GOT3 (cell line): ENCODE data around the gene HOXA5.

Experiments used
- DNase-seq: peaks from one replicate; lab custom pipeline; 2025; ENCODE audit warnings: mixed read lengths; lab: John Stamatoyannopoulos, UW

Gene HOXA5

DNA sequence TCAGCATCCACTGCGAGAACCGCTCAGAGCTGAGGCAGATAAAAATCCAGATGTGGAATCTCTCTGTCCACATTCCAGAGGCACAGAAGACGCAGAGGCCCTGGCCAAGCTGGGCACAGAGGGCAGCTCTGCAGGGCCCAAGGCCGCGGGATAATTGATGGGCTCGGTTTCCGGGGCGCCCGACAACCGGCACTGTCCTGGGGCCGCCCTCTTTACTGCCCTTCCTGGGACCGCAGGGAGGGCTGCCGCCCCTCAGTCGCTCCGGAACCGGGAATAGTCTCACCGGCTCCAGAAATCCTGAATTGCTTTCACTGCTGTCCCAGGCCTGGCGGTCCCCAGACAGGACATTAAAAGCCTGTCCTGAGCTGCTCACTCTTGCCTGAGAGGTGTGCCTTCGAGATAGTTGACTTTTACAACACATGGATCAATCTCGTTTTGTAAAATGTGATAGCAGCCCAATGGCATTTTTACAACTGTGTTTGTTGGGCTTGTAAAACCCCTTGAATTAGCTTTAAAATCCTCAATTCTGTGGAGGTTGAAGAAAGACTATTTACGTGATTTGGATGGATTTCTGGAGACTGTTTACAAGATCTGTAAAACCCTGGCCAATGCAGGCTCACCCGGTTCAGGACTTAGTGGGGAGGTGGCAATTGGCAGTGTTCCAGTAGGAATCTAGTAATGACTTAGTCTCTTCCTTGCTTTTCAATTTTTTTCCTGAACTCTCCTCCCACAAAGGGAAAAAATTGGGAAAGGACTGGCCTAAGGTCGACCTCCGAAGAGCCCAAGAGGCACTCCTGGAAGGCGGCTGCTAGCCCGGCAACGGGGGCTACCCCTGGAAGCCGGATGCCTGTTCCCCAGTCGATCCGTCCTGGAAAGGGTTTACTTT is 5.5 kb upstream of the HOXA5 start:
- DNase-seq, result no peak

DNA sequence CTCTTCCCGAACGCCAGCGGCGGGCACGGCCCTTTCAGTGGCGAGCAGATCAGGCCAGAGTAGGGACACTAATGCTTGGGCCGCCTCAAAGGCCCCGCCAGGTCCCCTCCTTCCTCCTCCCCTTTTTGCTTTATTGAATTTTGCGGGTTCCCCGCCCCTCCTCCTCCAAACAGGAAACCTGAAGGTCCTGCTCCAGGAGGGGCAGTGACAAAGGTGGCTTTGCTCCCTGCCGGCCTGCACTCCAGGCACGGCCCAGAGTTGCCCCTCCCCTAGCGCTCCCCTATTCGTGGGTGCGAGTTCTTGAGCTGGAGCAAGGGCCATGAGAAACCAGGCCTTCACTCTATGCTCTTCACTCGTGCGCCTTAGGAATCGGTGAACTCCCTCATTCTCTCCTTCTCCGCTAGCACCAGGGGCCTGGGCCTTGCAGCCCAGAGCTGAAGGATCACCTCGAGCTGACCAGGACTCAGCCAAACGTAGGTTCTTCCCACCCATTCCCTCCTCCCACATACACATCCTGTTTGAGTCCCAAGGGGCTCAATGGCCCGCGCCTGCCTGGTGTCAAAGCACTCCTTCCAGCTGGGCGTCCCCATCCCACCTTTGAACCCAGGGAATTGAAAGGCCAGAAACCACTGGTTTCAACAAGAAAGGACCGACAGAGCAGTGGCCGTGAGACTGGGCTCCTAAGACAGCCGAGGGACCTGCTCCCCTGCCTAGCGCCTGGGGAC is 4.7 kb upstream of the HOXA5 start:
- DNase-seq, result no peak

DNA sequence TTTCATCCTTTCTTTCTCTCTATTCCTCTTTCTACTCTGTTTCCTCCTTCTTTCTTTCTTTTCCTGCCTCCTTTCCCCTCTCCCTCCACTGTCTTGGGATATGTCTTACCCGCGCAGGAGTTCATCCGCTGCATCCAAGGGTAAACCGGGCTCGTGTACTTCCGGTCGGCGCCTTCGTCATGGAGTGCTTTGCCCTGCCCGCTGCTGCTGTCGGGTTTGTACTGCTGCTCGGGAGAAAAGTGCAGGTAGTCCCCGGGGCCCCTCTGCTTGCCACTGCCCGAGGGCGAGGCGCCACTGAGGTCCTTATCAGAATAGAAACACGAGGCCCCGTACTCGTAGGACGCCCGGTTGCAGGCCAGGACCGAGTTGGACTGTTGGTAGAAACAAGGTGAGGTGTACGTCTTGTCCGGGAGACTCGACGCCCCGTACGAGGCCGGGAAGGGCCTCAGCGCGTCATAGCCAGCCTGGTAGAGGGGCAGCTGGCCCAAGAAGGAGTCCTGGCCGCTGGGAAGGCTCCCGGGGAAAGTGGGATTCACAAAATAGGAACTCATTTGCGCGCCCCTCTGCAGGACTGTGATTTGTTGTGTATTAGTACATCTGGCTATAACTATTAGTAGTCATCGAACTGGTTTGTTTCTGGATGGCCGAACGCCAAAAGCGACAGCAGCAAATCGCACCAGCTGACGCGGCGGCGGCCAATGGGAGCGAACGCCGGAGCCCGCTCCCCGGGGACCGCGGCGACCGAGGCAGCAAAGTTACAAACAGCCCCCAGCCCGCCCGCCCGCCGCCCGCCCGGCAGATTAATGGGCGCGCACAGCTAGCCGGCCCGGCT is 3.9 kb upstream of the HOXA5 start, which contains the start of gene HOXA6:
HOXA6 (minus strand) TSS at position 576 of the 832 bp plus-strand sequence; CDS start at position 551, 25 bp downstream.
- no peak for DNase-seq

DNA sequence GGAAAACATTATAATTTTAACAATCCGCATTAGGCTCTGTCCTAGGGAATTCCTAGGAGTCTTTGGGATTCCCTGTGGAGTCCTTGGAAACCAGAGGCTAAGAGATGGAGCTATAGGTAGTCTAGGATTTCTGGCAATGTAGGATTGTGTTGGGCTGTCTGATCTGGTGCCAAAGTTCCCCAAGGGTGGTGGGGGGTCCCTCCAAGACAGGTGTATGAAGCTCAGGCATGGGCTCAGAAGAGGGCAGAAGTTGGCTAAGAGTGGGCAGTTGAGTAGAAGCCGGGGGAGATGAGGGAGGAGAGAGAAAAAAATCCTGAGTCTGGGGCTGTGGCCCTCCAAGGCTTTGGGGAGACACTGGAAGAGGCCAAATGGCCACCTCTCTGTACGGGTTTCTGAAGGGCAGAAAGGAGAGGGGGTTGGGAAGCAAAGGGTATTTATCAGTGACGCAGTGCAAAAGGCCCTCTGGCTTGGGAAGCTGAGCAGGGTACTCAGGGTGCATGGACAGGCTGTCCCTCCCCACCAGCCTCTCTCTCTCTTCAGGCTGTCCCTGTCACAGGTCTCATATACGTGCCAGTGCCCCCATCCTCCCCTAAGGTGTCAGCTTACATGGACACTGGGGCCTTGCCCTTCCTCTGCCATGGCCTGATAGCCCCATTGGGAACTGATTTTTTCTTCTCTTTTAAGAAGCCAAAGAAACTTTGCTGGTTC is 3.2 kb upstream of the HOXA5 start:
- no peak for DNase-seq

DNA sequence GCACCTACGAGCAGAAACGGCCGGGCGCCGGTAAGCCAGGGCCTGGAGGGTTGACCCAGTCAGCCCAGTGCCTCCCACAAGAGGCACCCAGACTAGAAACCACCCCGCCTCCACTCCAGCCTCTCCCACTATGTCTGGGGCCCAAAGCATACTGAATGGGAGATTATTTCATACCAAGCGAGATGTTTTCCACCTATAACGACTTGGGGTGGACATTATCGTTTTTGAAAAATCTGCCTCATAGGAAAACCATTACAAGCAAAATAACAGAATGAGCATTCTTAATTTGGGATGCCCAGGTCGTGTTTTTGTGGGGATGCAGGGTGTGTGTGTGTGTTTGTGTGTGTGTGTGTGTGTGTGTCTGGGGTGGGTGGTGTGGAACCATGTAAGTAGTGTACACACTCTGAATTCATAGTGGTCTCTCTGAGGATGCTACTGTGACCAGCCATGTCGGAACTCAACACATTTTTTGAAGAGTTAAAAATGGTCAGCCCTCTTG is 2.5 kb upstream of the HOXA5 start:
- no peak for DNase-seq

DNA sequence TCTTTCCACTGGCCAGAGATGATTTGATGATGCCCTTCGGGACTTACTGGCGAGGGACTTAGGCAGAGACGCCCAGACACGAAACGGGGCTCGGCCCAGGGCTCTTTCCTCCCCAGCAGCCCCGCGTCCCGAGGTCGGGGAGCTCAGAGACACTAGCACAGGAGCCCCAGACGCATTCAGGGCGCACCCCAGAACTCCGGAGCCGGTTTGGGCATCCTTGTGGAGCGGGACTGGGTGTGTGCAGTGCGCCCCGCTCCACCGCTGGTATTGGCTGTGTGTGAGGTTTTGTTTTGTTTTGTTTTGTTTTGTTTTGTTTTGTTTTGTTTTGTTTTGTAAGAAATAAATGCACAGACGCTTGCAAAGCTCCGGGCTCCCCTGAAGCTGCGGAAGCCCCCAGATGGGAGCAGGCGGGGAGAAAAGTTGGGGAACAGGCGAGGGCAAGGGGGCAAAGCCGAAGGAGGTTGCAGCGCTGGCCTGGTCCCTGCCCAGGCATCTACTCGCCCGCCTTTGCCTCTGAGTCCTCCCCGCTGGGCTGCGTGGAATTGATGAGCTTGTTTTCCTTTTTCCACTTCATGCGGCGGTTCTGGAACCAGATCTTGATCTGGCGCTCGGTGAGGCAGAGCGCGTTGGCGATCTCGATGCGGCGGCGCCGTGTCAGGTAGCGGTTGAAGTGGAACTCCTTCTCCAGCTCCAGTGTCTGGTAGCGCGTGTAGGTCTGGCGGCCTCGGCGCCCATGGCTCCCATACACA is 1.9 kb upstream of the HOXA5 start:
- DNase-seq, result no peak

DNA sequence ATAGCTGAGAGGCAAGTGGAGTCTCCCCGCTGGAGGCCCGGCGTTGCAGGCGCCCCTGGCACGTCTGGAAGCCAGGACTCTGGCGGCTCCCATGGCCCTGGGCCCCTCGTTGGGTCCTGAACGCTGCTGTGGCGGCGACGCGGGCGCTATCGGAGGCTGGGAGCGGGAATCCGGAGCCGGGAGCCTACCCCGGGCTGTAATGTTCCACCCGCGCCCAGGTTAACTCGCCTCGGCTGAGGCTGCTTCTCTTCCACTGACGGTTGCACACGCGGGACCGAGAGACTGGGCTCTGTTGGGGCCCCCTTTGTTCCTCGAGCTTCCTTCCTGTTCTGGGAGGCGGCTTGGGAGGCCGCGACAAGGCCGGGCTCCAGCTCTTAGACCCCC is 1.3 kb upstream of the HOXA5 start:
- no peak for DNase-seq

GRCh38 chr7:27143950-27144780 is 684 bp upstream of the HOXA5 start:
- DNase-seq, result no peak

- DNase-seq, result no peak
Observed at GRCh38 chr7:27142580-27143022, 880 bp downstream of the HOXA5 start.

- DNase-seq, result no peak
Observed at GRCh38 chr7:27141923-27142579, 1.4 kb downstream of the HOXA5 start.

DNA sequence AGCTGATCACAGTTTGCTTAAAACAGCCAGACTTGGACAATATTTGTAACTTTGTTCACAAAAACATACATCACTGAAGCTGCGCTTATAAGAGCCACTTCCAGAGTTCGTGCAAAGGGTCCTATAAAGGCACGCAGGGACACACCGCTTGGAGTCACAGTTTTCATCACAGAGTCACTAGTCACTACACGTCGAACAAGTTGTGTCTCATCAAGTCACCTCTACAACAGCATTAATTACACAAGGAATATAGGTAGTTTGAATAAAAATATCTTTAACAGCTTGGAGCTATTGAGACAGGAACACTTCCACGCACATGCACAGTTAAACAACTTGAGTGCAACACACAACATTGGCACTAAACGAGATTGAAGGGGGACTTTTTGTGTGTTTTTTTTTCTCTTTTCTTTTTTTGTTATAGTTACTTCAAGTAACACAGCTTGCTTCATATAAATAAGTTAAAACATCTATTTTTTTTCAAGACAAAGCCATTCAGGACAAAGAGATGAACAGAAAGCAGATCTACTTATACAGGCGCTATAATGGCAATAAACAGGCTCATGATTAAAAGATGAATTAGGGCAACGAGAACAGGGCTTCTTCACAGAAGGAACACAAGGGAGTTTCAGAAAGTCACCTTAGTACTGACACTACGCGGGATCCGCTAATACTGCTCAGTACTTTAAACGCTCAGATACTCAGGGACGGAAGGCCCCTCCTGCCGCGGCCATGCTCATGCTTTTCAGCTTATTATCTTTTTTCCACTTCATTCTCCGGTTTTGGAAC is 2.2 kb downstream of the HOXA5 start:
- DNase-seq, result no peak

- no peak for DNase-seq
Observed at GRCh38 chr7:27140126-27140857, 3.2 kb downstream of the HOXA5 start.

- DNase-seq, result no peak
Observed at GRCh38 chr7:27139334-27140125, 4.0 kb downstream of the HOXA5 start.

GRCh38 chr7:27138985-27139333 is 4.5 kb downstream of the HOXA5 start:
- DNase-seq, result no peak

DNA sequence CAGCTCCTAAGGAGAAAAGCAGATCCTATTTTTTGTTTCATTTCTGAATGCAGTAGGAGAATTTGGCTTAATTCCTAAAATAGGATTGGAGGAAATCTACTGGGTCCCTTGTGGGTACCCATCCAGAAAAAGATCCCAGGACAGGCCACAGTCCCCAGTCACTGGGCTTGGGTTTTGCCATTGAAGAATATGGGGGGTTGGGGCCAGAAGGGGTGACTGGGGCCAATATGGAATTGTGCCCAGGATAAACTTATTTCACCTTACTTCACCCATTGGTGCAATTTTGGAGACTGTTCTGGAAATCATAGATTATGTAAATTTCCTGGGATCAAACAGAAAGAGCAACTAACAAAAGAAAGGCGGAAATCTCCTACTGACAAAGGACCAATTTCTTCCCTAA is 5.0 kb downstream of the HOXA5 start:
- no peak for DNase-seq

GRCh38 chr7:27137640-27138315 is 5.7 kb downstream of the HOXA5 start:
- DNase-seq, result no peak
